Osteocyte (in vitro differentiated cells): Measurements from ENCODE around the gene OBP2B. TPM values are rescaled to one million over a fixed set of nuclear protein-coding genes. Genes with fewer than 3 reads are reported as not detected.

ENCODE experiments used
- DNase-seq: peaks from one replicate; pipeline ENCODE4 v3.0.0; 2021; ENCODE audit warnings: mixed read lengths; ENCODE audit not compliant: unreplicated experiment; ENCODE audit errors: extremely low spot score
- H3K27ac Mint-ChIP-seq: one replicate; pipeline ENCODE4 v1.8.0; 2021; ENCODE audit warnings: mild to moderate bottlenecking, mixed read lengths; ENCODE audit not compliant: unreplicated experiment
- H3K27me3 Mint-ChIP-seq: one replicate; pipeline ENCODE4 v1.8.0; 2021; ENCODE audit warnings: mixed read lengths; ENCODE audit not compliant: unreplicated experiment
- H3K36me3 Mint-ChIP-seq: one replicate; pipeline ENCODE4 v1.8.0; 2021; ENCODE audit warnings: mixed read lengths; ENCODE audit not compliant: unreplicated experiment
- H3K4me1 Mint-ChIP-seq: one replicate; pipeline ENCODE4 v1.8.0; 2021; ENCODE audit warnings: mixed read lengths; ENCODE audit not compliant: unreplicated experiment
- H3K4me3 Mint-ChIP-seq: one replicate; pipeline ENCODE4 v1.8.0; 2021; ENCODE audit warnings: mild to moderate bottlenecking, moderate library complexity, mixed read lengths; ENCODE audit not compliant: unreplicated experiment
- H3K9me3 Mint-ChIP-seq: one replicate; pipeline ENCODE4 v1.8.0; 2021; ENCODE audit warnings: mixed read lengths; ENCODE audit not compliant: unreplicated experiment
- total RNA-seq: library from RNA; stranded (reverse); gene quantifications from 2 replicates; pipeline ENCODE4 v1.2.1, GENCODE V29; 2021
- TF ChIP-seq, protein P1 (sequence below): fragments of 200-600 bp; sonication (generic); IDR thresholded peaks from 2 replicates; pipeline ENCODE4 v1.5.0; 2021; ENCODE audit warnings: antibody characterized with exemption, mild to moderate bottlenecking, moderate library complexity

OBP2B gene
- total RNA-seq, 1 donor from 2014 or later = not detected

GRCh38 chr9:133201424-133202144 lies 7.5 kb downstream of the OBP2B start:
- peak; percentile 75 for DNase-seq
- Mint-ChIP-seq H3K36me3 (no peaks in the 10 kb centered on the region), H3K27ac (no peak overlapping the region), H3K27me3 (peaks cover 21% of the 10 kb centered on the region), H3K4me3 (no peak overlapping the region), H3K4me1 (no peaks in the 10 kb centered on the region), H3K9me3 (no peaks in the 10 kb centered on the region)
- TF ChIP-seq, protein P1, sequence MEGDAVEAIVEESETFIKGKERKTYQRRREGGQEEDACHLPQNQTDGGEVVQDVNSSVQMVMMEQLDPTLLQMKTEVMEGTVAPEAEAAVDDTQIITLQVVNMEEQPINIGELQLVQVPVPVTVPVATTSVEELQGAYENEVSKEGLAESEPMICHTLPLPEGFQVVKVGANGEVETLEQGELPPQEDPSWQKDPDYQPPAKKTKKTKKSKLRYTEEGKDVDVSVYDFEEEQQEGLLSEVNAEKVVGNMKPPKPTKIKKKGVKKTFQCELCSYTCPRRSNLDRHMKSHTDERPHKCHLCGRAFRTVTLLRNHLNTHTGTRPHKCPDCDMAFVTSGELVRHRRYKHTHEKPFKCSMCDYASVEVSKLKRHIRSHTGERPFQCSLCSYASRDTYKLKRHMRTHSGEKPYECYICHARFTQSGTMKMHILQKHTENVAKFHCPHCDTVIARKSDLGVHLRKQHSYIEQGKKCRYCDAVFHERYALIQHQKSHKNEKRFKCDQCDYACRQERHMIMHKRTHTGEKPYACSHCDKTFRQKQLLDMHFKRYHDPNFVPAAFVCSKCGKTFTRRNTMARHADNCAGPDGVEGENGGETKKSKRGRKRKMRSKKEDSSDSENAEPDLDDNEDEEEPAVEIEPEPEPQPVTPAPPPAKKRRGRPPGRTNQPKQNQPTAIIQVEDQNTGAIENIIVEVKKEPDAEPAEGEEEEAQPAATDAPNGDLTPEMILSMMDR = no peak

GRCh38 chr9:133200631-133201030 lies 8.4 kb downstream of the OBP2B start:
- Mint-ChIP-seq H3K36me3 (no peaks in the 10 kb centered on the region), H3K27me3 (peaks cover 21% of the 10 kb centered on the region), H3K27ac (no peak overlapping the region), H3K4me1 (no peaks in the 10 kb centered on the region), H3K4me3 (no peak overlapping the region), H3K9me3 (no peaks in the 10 kb centered on the region)
- TF ChIP-seq, protein P1 = no peak
- no peak for DNase-seq

DNA sequence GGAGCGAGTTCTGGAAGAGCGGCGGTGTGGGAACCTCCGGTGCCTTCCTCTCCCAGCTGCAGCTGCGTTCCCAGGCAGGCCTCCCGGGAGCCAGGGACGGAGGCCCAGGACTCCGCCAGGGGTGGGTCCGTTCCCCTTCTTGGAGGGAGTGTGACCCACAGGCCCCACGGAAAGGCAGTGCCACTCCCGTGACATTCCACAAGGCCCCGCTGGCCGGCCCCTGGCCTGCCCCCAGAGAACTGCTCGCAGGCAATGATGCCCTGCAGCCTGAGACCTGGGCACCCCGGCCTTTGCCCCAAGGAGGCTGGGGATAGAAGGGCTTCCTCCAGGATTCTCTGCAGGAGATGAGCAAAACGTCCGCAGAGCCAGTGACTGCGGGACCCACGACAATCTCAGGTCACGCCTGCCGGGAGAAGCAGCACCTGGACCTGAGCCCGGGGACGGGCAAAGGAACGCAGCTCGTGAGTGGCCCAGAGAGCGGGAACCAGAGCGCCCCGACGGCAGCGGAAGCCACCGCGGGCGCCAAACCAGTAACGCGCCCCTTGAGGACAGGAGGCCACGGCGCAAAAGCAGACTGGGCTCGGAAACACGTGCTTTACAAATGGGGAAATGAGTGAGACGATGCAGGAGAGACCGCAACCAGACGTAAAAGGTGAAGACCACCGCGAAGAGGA lies 9.3 kb downstream of the OBP2B start:
- Mint-ChIP-seq H3K27me3 (peaks cover 21% of the 10 kb centered on the region), H3K9me3 (no peaks in the 10 kb centered on the region), H3K4me1 (no peaks in the 10 kb centered on the region), H3K27ac (no peak overlapping the region), H3K4me3 (no peak overlapping the region), H3K36me3 (no peaks in the 10 kb centered on the region)
- DNase-seq = no peak
- TF ChIP-seq, protein P1 = no peak

GRCh38 chr9:133195029-133195428 lies 14.0 kb downstream of the OBP2B start:
- Mint-ChIP-seq H3K36me3 (no peaks in the 10 kb centered on the region), H3K4me1 (no peaks in the 10 kb centered on the region), H3K9me3 (no peaks in the 10 kb centered on the region), H3K4me3 (no peak overlapping the region), H3K27ac (no peak overlapping the region), H3K27me3 (peaks cover 34% of the 10 kb centered on the region)
- TF ChIP-seq, protein P1 = no peak
- no peak for DNase-seq

DNA sequence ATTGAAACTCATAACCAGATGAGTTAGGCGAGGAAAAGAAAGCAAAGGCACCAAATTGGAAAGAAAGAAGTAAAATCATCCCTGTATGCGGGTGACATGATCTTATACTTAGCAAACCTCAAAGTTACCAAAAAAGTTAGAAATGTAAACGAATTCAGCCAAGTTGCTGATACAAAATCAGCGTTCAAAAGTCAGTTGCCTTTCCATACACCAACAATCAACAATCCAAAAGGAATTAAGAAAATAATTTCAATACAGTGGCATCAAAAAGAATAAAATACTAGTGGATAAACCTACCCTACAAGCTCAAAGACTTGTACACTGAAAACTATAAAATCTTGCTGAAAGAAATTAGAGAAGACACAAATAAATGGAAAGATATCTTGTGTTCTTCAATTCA lies 14.5 kb downstream of the OBP2B start:
- DNase-seq = no peak
- Mint-ChIP-seq H3K27ac (no peak overlapping the region), H3K9me3 (no peaks in the 10 kb centered on the region), H3K36me3 (no peaks in the 10 kb centered on the region), H3K4me3 (no peak overlapping the region), H3K4me1 (no peaks in the 10 kb centered on the region), H3K27me3 (peaks cover 34% of the 10 kb centered on the region)
- TF ChIP-seq, protein P1 = no peak
